Keratinocyte (primary cell): Measurements from ENCODE around the gene CCDC88B. TPM values are rescaled to one million over a fixed set of nuclear protein-coding genes. Genes with fewer than 3 reads are reported as not detected.

Experiments used
- DNase-seq: peaks from one replicate; pipeline ENCODE4 v3.0.0-alpha.2; 2011; ENCODE audit warnings: low read depth, missing footprints, low spot score
- FAIRE-seq: peaks from 2 replicates; lab custom pipeline; 2011; peaks lifted over from hg19 to GRCh38; lab: Jason Lieb, UNC
- H2AFZ ChIP-seq: 2 replicates; pipeline ENCODE4 v1.6.0; 2012; ENCODE audit warnings: low read length, control low read depth, inconsistent platforms; ENCODE audit not compliant: control insufficient read depth
- H3K27ac ChIP-seq: 2 replicates; pipeline ENCODE4 v1.5.1; 2011; ENCODE audit warnings: low read length; ENCODE audit not compliant: control insufficient read depth, insufficient read depth
- H3K27me3 ChIP-seq: 3 replicates; pipeline ENCODE4 v1.6.0; 2011; ENCODE audit warnings: low read length; ENCODE audit not compliant: control insufficient read depth, insufficient read depth; ENCODE audit errors: extremely low read depth
- H3K36me3 ChIP-seq, 2 experiments: 2 replicates in 1 of 2; 3 replicates in 1 of 2; pipeline ENCODE4 v1.5.1; 2011; ENCODE audit warnings: low read length in 2 of 2, mild to moderate bottlenecking in 1 of 2; ENCODE audit not compliant: control insufficient read depth in 2 of 2, insufficient read depth in 2 of 2; ENCODE audit errors: extremely low read depth in 1 of 2
- H3K4me1 ChIP-seq: 3 replicates; pipeline ENCODE4 v1.5.1; 2011; ENCODE audit warnings: low read length; ENCODE audit not compliant: control insufficient read depth, insufficient read depth; ENCODE audit errors: extremely low read depth
- H3K4me2 ChIP-seq: 3 replicates; pipeline ENCODE4 v1.6.0; 2011; ENCODE audit warnings: low read depth, low read length; ENCODE audit not compliant: control insufficient read depth, insufficient read depth; ENCODE audit errors: extremely low read depth
- H3K4me3 ChIP-seq, 3 experiments: fragments of 200-600 bp in 1 of 3; sonication (generic) in 1 of 3; 2 replicates in 2 of 3; 3 replicates in 1 of 3; pipeline ENCODE4 v1.5.1; 2011 to 2016; ENCODE audit warnings: low read length in 3 of 3, mild to moderate bottlenecking in 3 of 3, control low read depth in 2 of 3, inconsistent platforms in 1 of 3, low read depth in 1 of 3, mixed read lengths in 1 of 3, mixed run types in 1 of 3, moderate library complexity in 1 of 3; ENCODE audit not compliant: control insufficient read depth in 2 of 3, insufficient read depth in 2 of 3; ENCODE audit errors: extremely low read depth in 1 of 3
- H3K79me2 ChIP-seq: 2 replicates; pipeline ENCODE4 v1.6.0; 2012; ENCODE audit warnings: low read length; ENCODE audit not compliant: control insufficient read depth, insufficient read depth
- H3K9ac ChIP-seq: 3 replicates; pipeline ENCODE4 v1.6.0; 2011; ENCODE audit warnings: low read length; ENCODE audit not compliant: control insufficient read depth, insufficient read depth; ENCODE audit errors: extremely low read depth
- H3K9me1 ChIP-seq: 3 replicates; pipeline ENCODE4 v1.6.0; 2011; ENCODE audit warnings: low read length; ENCODE audit not compliant: control insufficient read depth, insufficient read depth; ENCODE audit errors: extremely low read depth
- H3K9me3 ChIP-seq: 2 replicates; pipeline ENCODE4 v1.5.1; 2012; ENCODE audit warnings: low read depth, low read length; ENCODE audit not compliant: control insufficient read depth
- H4K20me1 ChIP-seq: 3 replicates; pipeline ENCODE4 v1.6.0; 2011; ENCODE audit warnings: low read length; ENCODE audit not compliant: control insufficient read depth, insufficient read depth; ENCODE audit errors: extremely low read depth
- CTCF ChIP-seq, 3 experiments: IDR thresholded peaks in 1 of 3; conservative IDR thresholded peaks in 1 of 3; optimal IDR thresholded peaks in 1 of 3; 2 replicates in 2 of 3; 3 replicates in 1 of 3; pipeline versions ENCODE3 to v1.5.1; 2011; ENCODE audit warnings: low read length in 3 of 3, mild to moderate bottlenecking in 3 of 3, moderate library complexity in 2 of 3, control low read depth in 1 of 3, inconsistent platforms in 1 of 3; ENCODE audit not compliant: insufficient read depth in 2 of 3; ENCODE audit errors: extremely low read depth in 1 of 3
- EZH2 ChIP-seq: IDR thresholded peaks from one replicate; pipeline ENCODE4 v1.6.1; 2012; ENCODE audit warnings: inconsistent platforms, mild to moderate bottlenecking, low read length, moderate library complexity
- dilution Hi-C: fragments of 300-500 bp; cut with MboI; formaldehyde crosslinking; loops from one replicate; pipeline ENCODE4 v1.7.0; 2020; ENCODE audit warnings: low sequenced_read_pairs; ENCODE audit not compliant: extremely low pct_ligation_motif_present
- polyA plus RNA-seq, 5 experiments: library from polyadenylated mRNA; depleted of rRNA in 3 of 5; stranded (reverse) in 3 of 5; stranded (forward) in 1 of 5; unstranded in 1 of 5; fragments of >200 nt; gene quantifications; 1 replicate in 1 of 5; 2 replicates in 3 of 5; 3 replicates in 1 of 5; pipeline versions ENCODE4 v1.2.1 to v1.2.3, GENCODE V29; 2011 to 2012; ENCODE audit warnings: missing spikeins in 2 of 5, low read depth in 1 of 5, low replicate concordance in 1 of 5

Gene CCDC88B
- polyA plus RNA-seq, 1 donor (not counting 4 experiments of a cell fraction or from before 2014, with no cell fraction given) = 3.7 TPM

GRCh38 chr11:64343767-64344559 is 4.0 kb downstream of the CCDC88B start:
- dilution Hi-C loops = no loop called here

DNA sequence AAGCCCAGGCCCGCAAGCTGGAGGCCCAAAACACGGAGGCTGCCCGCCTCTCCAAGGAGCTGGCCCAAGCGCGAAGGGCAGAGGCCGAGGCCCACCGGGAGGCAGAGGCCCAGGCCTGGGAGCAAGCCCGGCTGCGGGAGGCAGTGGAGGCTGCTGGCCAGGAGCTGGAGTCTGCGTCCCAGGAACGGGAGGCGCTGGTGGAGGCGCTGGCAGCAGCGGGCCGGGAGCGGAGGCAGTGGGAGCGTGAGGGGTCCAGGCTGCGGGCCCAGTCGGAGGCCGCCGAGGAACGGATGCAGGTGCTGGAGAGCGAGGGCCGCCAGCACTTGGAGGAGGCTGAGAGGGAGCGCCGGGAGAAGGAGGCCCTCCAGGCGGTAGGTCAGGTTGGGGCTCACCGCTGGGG is 4.8 kb downstream of the CCDC88B start:
- Histone ChIP-seq H3K27me3 (no peaks in the 10 kb centered on the region), H3K9me3 (no peaks in the 10 kb centered on the region), H3K27ac (no peak overlapping the region), H3K36me3 (no peaks in the 10 kb centered on the region), H2AFZ (no peak overlapping the region), H3K4me3 (no peak overlapping the region), H4K20me1 (no peaks in the 10 kb centered on the region), H3K9me1 (no peaks in the 10 kb centered on the region), H3K9ac (no peak overlapping the region), H3K4me2 (no peak overlapping the region), H3K4me1 (peaks cover 33% of the 10 kb centered on the region), H3K79me2 (no peaks in the 10 kb centered on the region)
- DNase-seq (no peak), FAIRE-seq (no peak)
- dilution Hi-C loops = no loop called here
- TF ChIP-seq CTCF (optimal IDR thresholded peaks at IDR 0.05 in 1 of 3, IDR thresholded peaks at IDR 0.05 in 1 of 3, conservative IDR thresholded peaks at IDR 0.05 in 1 of 3; ENCODE audit: extremely low read depth in 1 of 3, insufficient read depth in 2 of 3, low read length in 3 of 3) = no peak

More at GRCh38 chr11:64343767-64344559, 4.0 kb downstream of the CCDC88B start:
- no peak overlapping the region for H3K4me2 ChIP-seq
- DNase-seq = no peak
- H2AFZ ChIP-seq = no peak overlapping the region
- H3K79me2 ChIP-seq = no peaks in the 10 kb centered on the region
- no peaks in the 10 kb centered on the region for H3K9me3 ChIP-seq
- FAIRE-seq = no peak
- no peaks in the 10 kb centered on the region for H3K27me3 ChIP-seq
- no peak overlapping the region for H3K4me3 ChIP-seq
- H4K20me1 ChIP-seq = no peaks in the 10 kb centered on the region
- no peak overlapping the region for H3K9ac ChIP-seq
- no peaks in the 10 kb centered on the region for H3K36me3 ChIP-seq
- no peak for TF ChIP-seq EZH2
- peak; percentile 35 to 74 (median 63) for TF ChIP-seq CTCF (optimal IDR thresholded peaks at IDR 0.05 in 1 of 3, IDR thresholded peaks at IDR 0.05 in 1 of 3, conservative IDR thresholded peaks at IDR 0.05 in 1 of 3; ENCODE audit: extremely low read depth in 1 of 3, insufficient read depth in 2 of 3, low read length in 3 of 3)
- H3K9me1 ChIP-seq = no peaks in the 10 kb centered on the region
- peaks cover 30% of the 10 kb centered on the region for H3K4me1 ChIP-seq
- no peak overlapping the region for H3K27ac ChIP-seq
